ENCODE results near the gene LIN7B. TPM values are rescaled to one million over a fixed set of nuclear protein-coding genes. Genes with fewer than 3 reads are reported as not detected.
"Not testable (repeated sequence)": the region's sequence is repeated elsewhere in the genome, so short reads cannot be mapped to it uniquely, and the experiment has no call there.

The LIN7B gene
- total and polyA plus RNA-seq, 5 experiments from 2014 or later = 5.5 to 16.2 (median 9.2) TPM

DNA sequence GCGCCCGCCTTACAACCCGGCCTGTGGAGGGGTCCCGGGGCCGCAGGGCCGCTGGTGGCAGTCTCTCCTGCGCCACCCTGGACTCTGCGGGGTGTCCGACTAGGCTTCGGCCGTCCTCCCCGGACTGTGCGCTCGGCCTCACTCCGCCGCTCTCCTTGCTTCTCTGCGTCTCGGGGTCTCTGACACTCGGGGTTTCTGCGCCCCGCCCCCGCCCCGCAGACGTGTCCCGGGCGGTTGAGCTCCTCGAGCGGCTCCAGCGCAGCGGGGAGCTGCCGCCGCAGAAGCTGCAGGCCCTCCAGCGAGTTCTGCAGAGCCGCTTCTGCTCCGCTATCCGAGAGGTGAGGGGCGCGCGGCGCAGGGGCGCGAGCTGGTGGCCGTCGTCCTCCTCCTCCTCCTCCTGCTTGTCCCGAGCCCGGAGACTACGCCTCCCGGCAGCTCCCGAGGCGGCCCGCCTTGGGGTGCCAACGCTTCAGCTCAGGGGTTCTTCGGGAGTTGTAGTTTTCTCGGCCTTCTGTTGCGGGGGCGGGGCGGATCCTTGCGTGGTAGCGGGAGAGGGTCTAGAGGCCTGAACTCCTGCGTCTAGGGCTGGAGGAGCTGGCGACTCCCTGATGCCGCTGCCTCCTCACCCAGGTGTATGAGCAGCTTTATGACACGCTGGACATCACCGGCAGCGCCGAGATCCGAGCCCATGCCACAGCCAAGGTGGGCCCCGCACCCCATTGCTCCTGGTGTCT lies 627 bp downstream of the LIN7B start:
- Mint-ChIP-seq H3K27ac (peak overlapping the region in 8 of 10 donors; percentile 42 to 84 (median 56)), H3K4me3 (peak overlapping the region; percentile 76 to 93 (median 86)), H3K9me3 (no peaks in the 10 kb centered on the region), H3K27me3 (no peaks in the 10 kb centered on the region), H3K36me3 (no peaks in the 10 kb centered on the region), H3K4me1 (peaks cover 15 to 44% (median 39%) of the 10 kb centered on the region in 4 donors)
- DNase-seq (peak; percentile 28 to 70 (median 48)), ATAC-seq (peak in 1 of 2 donors; percentile 12)
- POLR2A ChIA-PET = interaction anchor here (0.6 to 2.3 kb wide), 11 partner anchors 9 to 219 kb away, joined by 3 to 12 read pairs (median 4); partner anchors contain the start of genes CGB7, GYS1 and RUVBL2

DNA sequence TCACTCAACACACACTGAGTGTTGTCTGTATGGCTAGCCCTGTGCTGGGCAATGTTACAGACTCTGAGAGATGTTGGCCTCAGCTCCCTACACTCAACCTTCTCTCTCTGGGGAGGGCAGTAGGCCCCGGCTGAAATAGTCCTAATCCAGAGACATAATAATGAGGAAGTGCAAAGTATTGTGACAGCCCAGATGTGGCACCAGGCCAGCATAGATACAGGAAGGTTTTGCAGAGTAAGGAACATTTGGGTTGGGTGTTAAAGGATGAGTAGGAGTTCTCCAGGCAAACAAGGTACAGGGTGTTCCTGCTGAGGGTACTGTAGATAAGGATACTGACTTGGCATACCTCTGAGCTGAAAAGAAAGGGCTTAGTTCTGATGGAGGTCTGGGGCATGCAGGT lies 2.4 kb downstream of the LIN7B start:
- Mint-ChIP-seq H3K9me3 (no peaks in the 10 kb centered on the region), H3K27me3 (peaks cover 0 to 5% (median 0%) of the 10 kb centered on the region in 5 donors), H3K36me3 (no peaks in the 10 kb centered on the region), H3K27ac (peak overlapping the region in 6 of 10 donors; percentile 37 to 87 (median 73)), H3K4me1 (peaks cover 22 to 51% (median 47%) of the 10 kb centered on the region in 4 donors), H3K4me3 (peak overlapping the region; percentile 31 to 93 (median 85))
- POLR2A ChIA-PET = interaction anchor here (0.5 to 3.7 kb wide), 5 partner anchors 11 to 493 kb away, joined by 4 to 23 read pairs (median 5); partner anchors contain the start of genes GYS1 and RUVBL2
- ATAC-seq (no peak), DNase-seq (no peak)

DNA sequence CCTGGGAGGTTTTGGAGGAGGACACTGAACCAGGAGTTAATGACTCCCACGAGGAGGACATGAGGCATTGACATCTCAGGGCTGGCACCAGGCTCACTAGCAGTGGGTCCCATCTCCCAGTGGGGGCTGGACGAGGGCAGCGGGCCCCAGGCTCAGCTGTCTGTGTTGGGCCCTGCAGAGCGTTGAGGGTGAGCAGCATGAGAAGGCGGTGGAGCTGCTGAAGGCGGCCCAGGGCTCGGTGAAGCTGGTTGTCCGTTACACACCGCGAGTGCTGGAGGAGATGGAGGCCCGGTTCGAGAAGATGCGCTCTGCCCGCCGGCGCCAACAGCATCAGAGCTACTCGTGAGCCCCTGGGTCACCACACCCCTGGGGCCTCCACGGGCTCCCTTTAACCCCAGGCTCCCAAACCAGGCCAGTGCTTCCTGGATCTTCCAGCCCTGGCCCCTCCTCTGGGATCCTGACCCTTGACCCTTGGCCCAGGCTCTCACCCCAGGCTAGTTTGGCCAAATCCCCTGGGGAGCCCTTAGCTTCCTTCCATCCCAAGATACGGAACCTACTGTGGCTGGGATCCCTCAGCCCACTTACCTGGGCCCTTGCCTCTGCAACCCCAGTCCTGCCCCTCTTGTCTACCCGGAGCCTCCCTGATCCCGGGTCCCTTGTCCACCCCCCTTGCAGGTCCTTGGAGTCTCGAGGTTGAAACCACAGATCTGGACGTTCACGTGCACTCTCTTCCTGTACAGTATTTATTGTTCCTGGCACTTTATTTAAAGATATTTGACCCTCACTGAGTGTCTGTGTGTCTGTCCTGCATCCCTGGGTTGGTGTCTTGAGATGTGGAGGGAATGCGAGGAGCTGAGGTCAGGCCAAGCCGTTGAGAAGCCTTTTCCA lies 3.8 kb downstream of the LIN7B start:
- H3K27ac Mint-ChIP-seq = peak overlapping the region; percentile 87 to 97 (median 94)
- peaks cover 22 to 50% (median 47%) of the 10 kb centered on the region in 4 donors for H3K4me1 Mint-ChIP-seq
- peaks cover 0 to 7% (median 0%) of the 10 kb centered on the region in 5 donors for H3K27me3 Mint-ChIP-seq
- H3K36me3 Mint-ChIP-seq = no peaks in the 10 kb centered on the region
- H3K9me3 Mint-ChIP-seq = no peaks in the 10 kb centered on the region
- DNase-seq (no peak), ATAC-seq (no peak)
- peak overlapping the region; percentile 78 to 94 (median 90) for H3K4me3 Mint-ChIP-seq
- POLR2A ChIA-PET = interaction anchor here (0.7 to 3.7 kb wide), 6 partner anchors 10 to 404 kb away, joined by 3 to 23 read pairs (median 4); partner anchors contain the start of genes GYS1 and RUVBL2

DNA sequence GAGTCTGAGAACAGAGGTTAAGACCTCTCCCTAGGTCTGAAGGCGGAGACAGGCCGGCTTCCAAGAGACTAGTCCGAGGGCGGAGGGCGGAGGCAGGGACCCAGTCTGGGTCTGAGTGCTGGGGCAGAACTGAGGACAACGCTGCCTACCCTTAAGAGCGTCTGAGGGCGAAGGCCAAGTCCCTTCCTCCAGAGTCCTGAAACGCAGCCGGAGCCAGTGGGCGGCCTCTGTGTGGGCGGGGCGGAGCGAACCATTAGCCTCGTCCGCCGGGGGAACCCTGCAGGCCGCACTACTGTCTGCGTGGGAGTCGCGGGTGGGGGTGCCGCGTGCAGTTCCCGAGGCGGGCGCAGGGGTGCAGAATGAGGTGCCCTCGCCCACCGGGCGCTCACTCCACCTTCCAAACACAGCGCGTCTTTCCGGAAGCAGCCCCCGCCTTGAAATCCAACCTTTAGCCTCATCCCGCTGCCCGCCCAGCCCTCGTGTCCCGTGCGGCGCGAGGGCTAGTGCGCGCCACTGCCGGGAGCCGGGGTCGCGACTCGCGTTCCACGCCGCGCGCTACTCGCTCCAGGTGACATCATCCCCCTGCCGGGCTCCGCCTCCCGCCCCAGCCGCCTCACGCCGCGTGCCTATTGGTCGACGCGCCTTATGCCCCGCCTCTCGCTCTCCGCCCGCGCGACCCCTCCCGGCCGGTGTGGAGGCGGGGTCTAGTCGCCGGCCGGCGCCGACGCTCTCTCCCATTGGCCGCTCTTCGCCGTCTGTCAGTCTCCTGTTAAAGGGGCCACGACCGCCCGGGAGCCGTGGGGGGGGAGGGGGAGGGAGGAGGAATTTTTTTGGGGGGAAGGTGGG lies 4.6 kb downstream of the LIN7B start, which contains the start of gene C19orf73:
TSS of gene C19orf73 (minus strand) at position 579 of the 846 bp plus-strand sequence. CDS start at position 458, 121 bp downstream.
- peak within 1 kb of the TSS; percentile 78 to 94 (median 90) for H3K4me3 Mint-ChIP-seq
- H3K9me3 Mint-ChIP-seq = no peaks in the 10 kb centered on the region
- H3K27me3 Mint-ChIP-seq = peaks cover 0 to 7% (median 0%) of the 10 kb centered on the region in 5 donors
- ATAC-seq (peak; percentile 72 to 78), DNase-seq (peak; percentile 91 to 98 (median 96))
- POLR2A ChIA-PET = interaction anchor here (0.8 to 3.7 kb wide), 4 partner anchors 9 to 126 kb away, joined by 4 to 23 read pairs (median 6); partner anchors contain the start of genes GYS1 and RUVBL2
- H3K4me1 Mint-ChIP-seq = peaks cover 17 to 42% (median 40%) of the 10 kb centered on the region in 4 donors
- H3K36me3 Mint-ChIP-seq = no peaks in the 10 kb centered on the region
- peak within 1 kb of the TSS; percentile 87 to 97 (median 94) for H3K27ac Mint-ChIP-seq

DNA sequence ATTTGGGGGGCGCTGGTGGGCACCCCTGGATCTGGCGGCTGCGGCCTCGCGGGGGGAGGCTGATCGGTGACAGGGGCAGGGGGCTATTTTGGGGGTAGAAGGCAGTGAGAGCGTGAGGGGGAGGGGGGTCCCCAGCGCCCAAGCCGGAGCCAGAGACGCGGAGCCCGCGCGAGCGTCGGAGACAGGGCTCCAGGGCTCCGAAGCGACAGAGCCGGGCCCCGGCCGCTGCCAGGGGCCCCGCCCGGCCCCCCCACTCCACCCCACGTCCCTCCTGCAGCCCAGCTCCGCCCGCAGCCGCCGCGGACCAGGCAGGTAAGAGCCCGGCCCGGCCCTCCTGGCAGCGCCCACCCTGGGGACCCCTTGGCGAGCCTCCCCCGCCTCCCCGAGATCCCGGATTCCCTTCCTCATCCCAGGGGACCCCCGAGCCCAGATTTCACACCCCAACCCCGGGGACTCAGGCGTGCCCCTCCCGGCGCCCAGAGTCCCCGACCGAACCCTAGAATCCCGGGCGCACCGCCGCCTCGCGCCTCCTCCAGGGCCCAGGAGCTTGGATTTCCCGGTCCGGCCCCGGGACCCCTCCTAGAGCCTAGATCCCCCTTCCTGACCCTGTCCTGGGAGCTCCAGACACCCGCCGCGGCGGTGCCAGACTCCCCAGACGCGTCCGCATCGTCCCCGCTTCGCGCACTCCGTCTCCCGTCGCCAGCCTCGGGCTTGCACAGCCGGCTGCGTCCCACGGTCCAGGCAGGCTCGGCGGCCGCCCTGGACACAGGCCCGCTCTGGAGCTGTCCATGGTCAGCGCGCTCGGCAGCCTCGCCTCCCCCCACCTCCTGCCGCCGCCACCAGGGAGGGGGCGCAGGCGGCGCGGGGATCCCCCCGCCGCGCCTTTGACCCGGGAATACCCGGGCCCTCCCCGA lies 5.5 kb downstream of the LIN7B start, which contains the start of gene PPFIA3:
TSS of gene PPFIA3 (plus strand) at position 134 of the 914 bp plus-strand sequence. CDS start 8,330 bp downstream, outside the sequence.
- H3K4me1 Mint-ChIP-seq = peaks cover 16 to 39% (median 37%) of the 10 kb centered on the region in 4 donors
- ATAC-seq = peak in 1 of 2 donors; percentile 10
- peak in 2 of 10 donors; percentile 21 to 25 for DNase-seq
- POLR2A ChIA-PET = interaction anchor here (0.6 to 3.7 kb wide), 5 partner anchors 8 to 135 kb away, joined by 3 to 23 read pairs (median 5); no protein-coding TSS in a partner anchor
- no peaks in the 10 kb centered on the region for H3K9me3 Mint-ChIP-seq
- H3K36me3 Mint-ChIP-seq = no peaks in the 10 kb centered on the region
- H3K27ac Mint-ChIP-seq = peak within 1 kb of the TSS; percentile 87 to 97 (median 94)
- peaks cover 0 to 7% (median 0%) of the 10 kb centered on the region in 5 donors for H3K27me3 Mint-ChIP-seq
- peak within 1 kb of the TSS; percentile 78 to 94 (median 90) for H3K4me3 Mint-ChIP-seq

DNA sequence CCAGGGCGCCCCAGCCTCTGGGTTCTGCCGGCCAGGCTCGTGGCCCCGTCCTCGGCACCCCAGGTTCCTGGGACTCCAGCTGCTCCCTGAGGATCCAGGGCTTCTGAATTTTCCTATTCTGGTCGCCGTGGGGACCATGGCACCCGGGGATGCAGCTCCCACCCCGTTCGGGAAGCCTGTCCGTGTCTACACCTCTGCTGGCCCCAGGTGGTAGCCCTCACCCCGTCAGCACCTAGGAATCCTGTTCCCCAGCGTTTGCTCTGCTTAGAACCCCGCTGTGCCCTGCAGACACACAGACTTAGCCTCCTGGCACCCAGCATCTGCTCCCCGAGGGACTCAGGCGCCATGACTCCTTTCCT lies 6.1 kb downstream of the LIN7B start:
- Mint-ChIP-seq H3K4me3 (peak overlapping the region; percentile 68 to 89 (median 77)), H3K9me3 (no peaks in the 10 kb centered on the region), H3K27ac (peak overlapping the region in 3 of 10 donors; percentile 46 to 81 (median 60)), H3K4me1 (peaks cover 16 to 35% (median 32%) of the 10 kb centered on the region in 4 donors), H3K36me3 (no peaks in the 10 kb centered on the region), H3K27me3 (peaks cover 0 to 7% (median 0%) of the 10 kb centered on the region in 5 donors)
- no peak for DNase-seq
- no peak for ATAC-seq
- POLR2A ChIA-PET = interaction anchor here (0.6 to 3.7 kb wide), 3 partner anchors 8 to 136 kb away, joined by 3 to 23 read pairs (median 6); no protein-coding TSS in a partner anchor

DNA sequence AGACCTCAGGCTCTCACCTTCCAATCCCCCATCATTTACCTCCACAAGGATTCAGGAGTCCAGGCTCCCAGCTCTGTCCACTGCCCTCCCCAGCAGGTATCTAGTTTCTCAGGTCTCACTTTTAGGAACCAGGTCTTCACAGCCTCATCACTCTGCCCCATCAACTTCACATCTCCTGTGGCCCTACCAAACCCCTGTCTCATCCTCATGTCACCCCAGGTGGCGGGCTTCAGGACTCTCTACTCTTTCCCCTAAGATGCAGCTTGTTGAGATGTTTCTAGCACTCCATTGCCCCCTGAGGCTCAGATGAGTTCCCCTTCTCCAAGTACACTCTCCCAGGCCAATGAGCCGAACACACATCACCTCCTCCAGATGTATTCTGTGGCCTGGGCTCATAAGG lies 6.7 kb downstream of the LIN7B start:
- DNase-seq = no peak
- POLR2A ChIA-PET = interaction anchor here (0.6 to 1.8 kb wide), 2 partner anchors 27 to 34 kb away, joined by 6 read pairs; no protein-coding TSS in a partner anchor
- H3K4me1 Mint-ChIP-seq = peaks cover 16 to 35% (median 31%) of the 10 kb centered on the region in 4 donors

DNA sequence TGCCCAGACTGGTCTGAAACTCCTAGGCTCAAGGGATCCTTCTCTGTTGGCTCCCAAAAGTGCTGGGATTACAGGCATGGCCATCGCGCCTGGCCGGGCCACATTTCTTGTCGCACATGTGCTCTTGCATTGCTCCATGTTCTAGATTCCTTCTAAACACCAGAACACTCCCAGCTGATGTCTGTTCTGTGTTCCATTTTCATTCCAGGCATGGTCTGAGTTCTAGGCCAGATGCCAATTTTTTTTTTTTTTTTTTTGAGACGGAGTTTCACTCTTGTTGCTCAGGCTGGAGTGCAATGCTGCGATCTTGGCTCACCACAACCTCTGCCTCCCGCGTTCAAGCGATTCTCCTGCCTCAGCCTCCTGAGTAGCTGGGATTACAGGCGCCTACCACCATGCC lies 7.7 kb downstream of the LIN7B start:
- ATAC-seq, H3K27ac Mint-ChIP-seq, H3K27me3 Mint-ChIP-seq, H3K36me3 Mint-ChIP-seq, H3K9me3 Mint-ChIP-seq, DNase-seq: not testable (repeated sequence)
- H3K4me1 Mint-ChIP-seq = peaks cover 16 to 26% (median 24%) of the 10 kb centered on the region in 4 donors
- POLR2A ChIA-PET = interaction anchor here (0.7 to 1.8 kb wide), 3 partner anchors 26 to 65 kb away, joined by 3 to 6 read pairs (median 4); no protein-coding TSS in a partner anchor
- peak overlapping the region in 2 of 10 donors; percentile 34 to 56 for H3K4me3 Mint-ChIP-seq

More for the DNA sequence above, 6.7 kb downstream of the LIN7B start:
- peaks cover 0 to 7% (median 0%) of the 10 kb centered on the region in 5 donors for H3K27me3 Mint-ChIP-seq
- no peak for ATAC-seq
- no peaks in the 10 kb centered on the region for H3K9me3 Mint-ChIP-seq
- no peaks in the 10 kb centered on the region for H3K36me3 Mint-ChIP-seq
- peak overlapping the region in 5 of 10 donors; percentile 42 to 81 (median 60) for H3K27ac Mint-ChIP-seq
- H3K4me3 Mint-ChIP-seq = peak overlapping the region; percentile 68 to 89 (median 77)

DNA sequence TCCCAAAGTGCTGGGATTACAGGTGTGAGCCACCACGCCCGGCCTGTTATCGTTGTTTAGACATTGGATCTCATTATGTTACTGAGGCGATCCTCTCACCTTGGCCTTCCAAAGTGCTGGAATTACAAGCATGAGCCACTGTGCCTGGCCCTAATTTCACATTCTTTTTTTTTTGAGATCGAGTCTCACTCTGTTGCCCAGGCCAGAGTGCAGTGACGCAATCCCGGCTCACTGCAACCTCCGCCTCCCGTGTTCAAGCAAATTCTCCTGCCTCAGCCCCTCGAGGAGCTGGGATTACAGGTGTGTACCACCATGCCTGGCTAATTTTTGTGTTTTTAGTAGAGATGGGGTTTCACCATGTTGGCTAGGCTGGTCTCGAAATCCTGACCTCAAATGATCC lies 9.1 kb downstream of the LIN7B start:
- ATAC-seq, H3K27ac Mint-ChIP-seq: not testable (repeated sequence)

DNA sequence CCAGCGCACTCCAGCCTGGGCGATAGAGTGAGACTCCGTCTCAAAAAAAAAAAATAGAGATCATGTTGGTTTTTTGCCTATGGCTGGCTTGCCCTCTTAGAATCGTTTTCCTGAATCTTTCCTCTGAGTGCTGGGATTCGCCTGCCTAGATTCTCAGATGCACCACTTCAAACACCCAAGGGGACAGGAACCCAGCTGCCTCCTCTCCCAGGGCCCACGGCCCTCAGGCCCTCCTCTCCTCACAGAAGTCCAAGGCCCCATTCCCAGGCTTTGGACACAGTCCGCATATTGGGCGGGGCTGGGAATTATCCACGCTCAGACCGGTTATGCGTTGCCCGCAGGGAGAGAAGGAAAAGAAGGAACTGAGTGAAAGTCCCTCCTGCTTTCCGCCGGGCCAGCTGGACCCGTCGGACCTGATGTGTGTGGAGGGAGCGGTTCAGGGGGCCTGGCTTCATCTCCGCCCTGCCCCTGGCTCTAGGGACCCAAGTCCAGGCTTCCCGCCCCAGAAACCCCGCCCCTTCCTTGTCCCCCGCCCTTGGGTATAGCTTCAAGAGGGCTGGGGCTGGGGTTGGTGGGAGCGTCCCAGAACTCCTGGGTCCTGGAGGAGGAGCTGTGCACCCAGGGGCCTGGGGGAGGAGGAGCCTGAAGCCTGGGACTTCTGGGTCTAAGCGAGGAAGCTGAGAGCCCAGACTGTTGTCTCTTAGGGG lies 11.0 kb downstream of the LIN7B start:
- no peak for ATAC-seq
- no peaks in the 10 kb centered on the region for H3K36me3 Mint-ChIP-seq
- no peak overlapping the region for H3K27ac Mint-ChIP-seq
- POLR2A ChIA-PET = no interaction called here
- peaks cover 18 to 27% (median 22%) of the 10 kb centered on the region in 4 donors for H3K4me1 Mint-ChIP-seq
- H3K9me3 Mint-ChIP-seq = no peaks in the 10 kb centered on the region
- DNase-seq = no peak
- H3K4me3 Mint-ChIP-seq = no peak overlapping the region
- H3K27me3 Mint-ChIP-seq = peaks cover 0 to 7% (median 0%) of the 10 kb centered on the region in 5 donors

More for the DNA sequence above, 9.1 kb downstream of the LIN7B start:
- DNase-seq, POLR2A ChIA-PET, H3K4me3 Mint-ChIP-seq, H3K27me3 Mint-ChIP-seq, H3K36me3 Mint-ChIP-seq, H3K9me3 Mint-ChIP-seq: not testable (repeated sequence)
- H3K4me1 Mint-ChIP-seq = peaks cover 12 to 20% (median 18%) of the 10 kb centered on the region in 4 donors
